Putamen (tissue), 1 donor: ENCODE results near the gene PALLD.
"Not testable (repeated sequence)": the region's sequence is repeated elsewhere in the genome, so short reads cannot be mapped to it uniquely, and the experiment has no call there.

Experiments
- DNase-seq: peaks from one replicate; pipeline ENCODE4 v3.0.0-alpha.2; 2016; ENCODE audit warnings: low spot score

The PALLD gene

DNA sequence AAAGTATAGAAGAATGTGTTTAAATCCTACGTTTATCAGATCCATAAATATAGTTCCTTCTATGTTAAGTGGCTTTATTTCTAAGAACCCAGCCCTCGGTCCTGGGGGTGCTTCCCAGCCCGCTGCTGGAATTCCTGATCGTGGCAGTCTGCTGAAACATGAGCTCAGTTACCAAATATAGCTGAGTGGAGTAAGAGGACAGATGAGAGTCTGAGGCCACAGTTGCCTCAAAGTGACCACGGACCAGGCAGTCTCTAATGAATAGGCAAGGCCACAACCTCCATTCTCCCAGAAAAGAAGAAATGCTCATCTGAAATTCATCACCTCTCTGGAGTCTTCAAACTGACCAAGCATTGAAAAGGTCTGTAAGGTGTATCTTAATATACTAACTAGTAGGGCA, at the start of gene PALLD:
TSS of gene PALLD (plus strand) at position 219 of the 400 bp plus-strand sequence.
- DNase-seq = no peak

DNA sequence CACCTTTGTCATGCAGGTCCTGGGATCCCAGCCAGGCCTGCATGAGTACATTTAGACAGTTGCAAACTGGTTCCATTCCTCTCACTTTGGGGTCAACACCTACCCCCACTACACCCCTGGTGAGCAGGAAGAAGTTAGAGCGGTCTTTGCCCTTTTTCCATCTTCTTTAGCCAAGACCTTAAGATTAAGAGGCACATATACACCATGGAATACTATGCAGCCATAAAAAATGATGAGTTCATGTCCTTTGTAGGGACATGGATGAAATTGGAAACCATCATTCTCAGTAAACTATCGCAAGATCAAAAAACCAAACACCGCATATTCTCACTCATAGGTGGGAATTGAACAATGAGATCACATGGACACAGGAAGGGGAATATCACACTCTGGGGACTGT, 47.8 kb upstream of the PALLD start:
- not testable (repeated sequence) for DNase-seq

DNA sequence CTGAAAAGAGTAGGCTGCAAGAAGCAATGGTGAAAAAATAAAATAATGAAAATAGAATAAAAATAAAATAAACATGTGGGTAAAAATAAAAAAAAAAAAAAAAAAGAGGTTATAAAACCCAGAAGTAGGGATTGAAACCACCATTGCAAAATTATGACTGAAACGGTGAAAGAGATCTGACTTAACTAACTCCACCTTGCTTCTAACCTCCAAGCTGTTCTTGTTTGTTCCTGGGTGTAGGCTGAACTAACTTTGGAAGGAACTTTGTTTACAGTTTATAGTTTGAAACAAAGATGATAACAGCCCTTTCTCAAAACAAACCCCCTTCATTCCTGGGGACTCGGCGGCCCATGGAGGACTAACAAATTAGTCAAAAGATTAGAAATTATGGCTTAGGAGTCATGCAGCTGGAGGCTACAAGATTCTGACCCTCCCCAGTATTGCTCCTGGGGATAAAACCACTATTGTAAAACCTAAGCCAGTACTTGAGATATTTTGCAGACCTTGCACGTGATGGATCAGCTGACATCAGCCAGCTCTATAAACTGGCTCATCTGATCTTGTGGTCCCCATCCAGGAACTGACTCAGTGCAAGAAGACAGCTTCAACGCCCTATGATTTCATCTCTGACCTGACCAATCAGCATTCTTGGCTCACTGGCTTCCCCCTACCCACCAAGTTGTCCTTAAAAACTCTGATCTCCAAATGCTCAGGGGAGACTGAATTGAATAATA, 47.0 kb upstream of the PALLD start:
- no peak for DNase-seq

DNA sequence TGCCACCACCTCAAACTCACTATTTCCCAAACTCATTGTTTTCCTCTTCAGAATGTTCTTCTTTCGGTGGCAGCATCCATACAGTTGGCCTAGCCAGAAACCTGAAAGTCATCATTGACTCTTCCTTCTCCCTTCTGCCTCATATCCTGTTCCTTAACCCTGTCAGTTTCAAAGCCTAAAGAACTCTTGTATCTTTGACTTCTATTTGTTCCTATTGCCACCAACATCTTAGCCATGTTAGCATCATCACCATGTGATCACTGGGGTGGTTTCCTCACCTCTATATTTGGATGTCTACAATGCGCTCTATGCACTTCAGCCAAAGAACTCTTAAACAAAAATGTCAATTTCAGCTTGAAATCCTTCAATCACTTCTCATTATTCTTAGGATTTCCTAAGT, 45.5 kb upstream of the PALLD start:
- DNase-seq = no peak

DNA sequence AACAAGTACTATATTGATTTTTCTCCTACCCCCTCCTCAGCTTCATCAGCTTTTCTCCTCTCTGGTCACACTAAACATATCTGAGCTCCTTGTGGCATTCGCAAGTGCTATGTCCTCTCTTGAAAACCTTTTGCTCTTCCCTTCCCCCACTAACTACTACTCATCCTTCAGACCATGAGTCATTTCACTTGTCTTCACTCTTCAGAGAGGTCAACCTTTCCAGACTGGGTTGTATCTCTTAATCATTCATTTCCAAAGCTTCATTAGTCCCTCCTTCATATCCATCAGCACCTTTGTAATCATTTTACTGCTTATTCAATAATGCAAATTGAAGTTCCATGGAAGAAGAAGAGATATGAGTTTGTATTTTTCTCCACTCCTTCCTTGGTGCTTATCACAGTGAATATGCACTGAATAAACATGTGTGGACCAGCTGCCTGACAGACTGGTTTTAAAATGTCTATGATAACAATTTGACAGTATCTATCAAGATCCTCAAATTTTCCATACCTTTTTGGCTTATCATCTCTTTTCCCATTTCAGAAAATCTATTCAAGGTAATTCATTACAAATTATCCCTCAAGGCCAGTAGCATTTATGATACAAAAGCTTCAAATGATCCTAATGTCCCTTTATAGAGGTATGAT, 45.0 kb upstream of the PALLD start:
- DNase-seq = no peak

DNA sequence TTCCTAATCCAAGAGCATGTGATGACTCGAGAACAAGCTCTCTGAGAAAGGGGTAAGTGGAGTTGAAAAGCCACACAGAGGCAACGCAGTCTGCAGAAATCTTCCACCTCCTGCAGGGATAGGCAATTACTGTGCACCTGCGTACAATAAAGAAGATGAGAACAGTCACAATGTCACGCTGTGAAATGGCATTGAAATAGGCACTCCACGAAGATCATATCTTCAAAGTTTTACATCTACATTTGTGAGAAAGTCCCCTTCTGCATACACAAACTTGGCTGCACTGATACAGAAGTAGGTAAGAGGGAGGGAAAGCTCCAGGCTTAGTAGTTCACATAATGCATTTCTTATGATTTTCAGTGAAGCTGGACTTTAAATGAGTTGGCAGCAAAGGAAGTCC, 43.7 kb upstream of the PALLD start:
- no peak for DNase-seq

DNA sequence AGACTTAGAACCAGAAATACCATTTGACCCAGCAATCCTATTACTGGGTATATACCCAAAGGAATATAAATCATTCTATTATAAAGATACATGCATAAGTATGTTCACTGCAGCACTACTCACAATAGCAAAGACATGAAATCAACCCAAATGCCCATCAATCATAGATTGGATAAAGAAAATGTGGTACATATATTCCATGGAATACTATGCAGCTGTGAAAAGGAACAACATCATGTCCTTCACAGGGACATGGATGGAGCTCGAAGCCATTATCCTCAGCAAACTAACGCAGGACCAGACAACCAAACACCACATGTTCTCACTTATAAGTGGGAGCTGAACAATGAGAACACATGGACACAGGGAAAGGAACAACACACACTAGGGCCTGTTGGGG, 38.6 kb upstream of the PALLD start:
- DNase-seq = not testable (repeated sequence)

DNA sequence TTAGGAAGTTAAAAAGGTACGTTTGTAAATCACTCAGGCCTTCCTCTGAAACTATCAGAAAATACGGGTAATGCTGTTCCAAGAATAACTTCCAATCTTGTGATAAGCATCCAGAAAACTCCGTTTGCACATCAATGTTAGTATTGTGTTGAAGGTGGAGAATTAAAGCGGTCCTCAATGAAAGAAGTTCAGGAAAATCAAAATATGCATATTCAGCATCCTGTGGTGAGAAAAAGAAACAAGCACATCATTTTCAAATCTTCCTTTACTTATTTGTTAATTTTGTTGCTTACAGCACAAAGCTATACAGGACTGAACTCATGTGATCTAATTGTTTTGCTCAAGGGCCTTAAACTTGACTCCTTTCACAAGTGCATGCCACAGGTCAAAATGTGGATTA, 35.0 kb upstream of the PALLD start:
- no peak for DNase-seq

DNA sequence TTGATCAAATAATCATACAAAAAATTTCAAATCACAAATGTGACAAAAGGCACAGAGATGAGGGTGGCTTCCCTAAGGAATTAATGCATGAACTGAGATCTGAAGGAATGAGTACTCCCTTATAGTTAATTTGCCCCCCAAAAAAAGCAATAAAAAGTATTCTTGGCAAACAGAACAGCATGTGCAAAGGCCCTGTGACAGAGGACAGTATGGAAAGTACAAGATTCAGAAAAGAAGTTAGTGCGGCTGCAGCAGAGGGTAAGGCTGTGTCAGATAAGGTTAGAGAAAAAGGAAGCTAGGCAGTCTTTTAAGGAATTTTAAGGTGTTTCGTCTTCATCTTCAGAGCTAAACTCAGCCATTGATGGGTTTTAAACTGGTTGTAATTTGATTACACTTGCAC, 23.9 kb upstream of the PALLD start:
- no peak for DNase-seq

DNA sequence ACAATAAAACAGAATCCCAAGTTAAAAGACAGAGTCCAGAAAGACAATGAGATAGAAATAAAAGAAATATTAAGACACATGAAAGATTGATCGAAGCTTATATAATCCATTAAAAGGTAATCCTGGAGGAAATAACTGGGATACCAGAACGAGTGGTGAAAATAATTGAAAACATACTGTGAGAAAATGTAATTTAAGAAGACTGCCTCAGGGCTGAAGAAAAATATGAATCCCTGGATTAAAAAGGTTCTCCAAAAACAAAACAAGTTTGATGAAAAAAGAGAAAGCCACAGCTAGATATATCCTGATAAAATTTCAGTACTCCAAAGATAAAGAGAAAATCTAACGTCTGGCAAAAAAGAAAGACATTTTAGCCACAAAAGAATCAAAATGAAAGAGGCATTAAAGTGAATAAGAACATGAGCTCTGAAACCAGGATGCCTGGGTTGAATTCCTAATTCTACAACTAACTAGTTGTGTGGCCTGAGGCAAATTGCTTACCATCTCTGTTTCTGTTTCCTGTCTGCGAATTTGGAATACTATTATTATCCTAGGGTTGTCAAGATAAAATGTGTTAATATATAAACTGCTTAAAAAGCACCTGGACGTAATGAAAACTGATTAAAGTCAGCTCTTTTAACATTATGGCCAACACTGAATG, 22.1 kb upstream of the PALLD start:
- no peak for DNase-seq

DNA sequence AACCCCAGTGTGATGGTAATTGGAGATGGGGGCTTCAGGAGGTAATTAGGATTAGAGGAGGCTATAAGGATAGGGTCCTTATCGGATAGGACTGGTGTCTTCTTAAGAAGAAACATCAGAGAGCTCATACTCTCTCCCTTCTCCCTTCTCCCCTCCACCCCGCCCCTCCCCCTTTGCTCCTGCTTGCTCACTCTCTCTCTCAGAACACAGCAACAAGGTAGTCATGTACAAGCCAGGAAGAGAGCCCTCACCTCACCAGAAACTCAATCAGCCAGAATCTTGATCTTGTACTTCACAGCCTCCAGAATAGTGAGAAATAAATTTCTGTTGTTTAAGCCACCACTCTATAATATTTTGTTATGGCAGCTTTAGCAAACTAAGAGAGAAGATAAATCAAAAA, 21.1 kb upstream of the PALLD start:
- no peak for DNase-seq

DNA sequence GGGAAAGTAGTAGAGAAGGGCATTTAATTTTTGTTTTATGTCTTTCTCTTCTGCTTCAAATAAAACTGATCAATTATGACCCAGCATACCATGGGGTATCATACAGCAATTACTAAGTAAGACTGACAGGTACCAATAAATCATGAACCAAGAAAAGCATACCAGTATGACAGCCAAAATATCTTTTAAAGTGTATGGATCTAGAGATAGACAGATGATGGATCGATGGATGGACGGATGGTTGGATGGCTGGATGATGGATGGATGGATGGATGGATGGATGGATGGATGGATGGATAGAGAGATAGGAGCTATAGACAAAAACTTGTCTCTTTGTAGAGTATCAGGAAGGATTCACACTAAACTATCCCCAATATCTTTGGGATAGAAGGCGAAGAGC, 18.0 kb upstream of the PALLD start:
- no peak for DNase-seq

DNA sequence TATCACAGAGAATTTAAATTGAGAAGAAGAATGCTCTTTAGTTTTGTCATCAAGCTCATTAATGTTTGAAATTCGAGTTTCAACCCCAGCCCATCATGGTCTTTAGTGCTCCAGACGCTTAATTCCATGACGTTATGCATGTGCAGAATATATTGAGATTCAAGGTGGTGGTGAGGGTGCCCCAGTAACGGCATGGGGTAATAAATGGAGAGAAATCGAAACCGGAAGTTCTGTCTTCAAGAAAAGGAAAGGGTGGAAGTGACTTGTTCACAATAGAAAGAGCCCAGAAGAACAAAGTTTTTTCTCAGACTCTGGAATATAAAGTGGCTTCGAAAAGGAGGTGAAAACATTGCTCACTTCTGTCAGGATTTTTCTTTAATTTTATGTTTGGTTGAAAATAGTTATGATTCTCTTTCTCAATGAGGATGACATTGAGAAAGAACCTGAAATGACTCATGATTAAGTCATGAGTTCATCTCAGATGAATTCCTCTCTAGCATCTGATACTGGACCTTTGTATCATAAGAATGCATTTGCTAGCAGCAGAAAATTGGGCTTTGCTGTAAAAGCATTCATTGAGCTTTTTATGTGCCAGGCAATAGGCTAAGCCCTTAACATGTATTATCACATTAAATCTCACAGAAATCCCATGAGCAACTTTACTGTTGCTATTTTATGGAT, 15.8 kb upstream of the PALLD start:
- peak; percentile 29 for DNase-seq

DNA sequence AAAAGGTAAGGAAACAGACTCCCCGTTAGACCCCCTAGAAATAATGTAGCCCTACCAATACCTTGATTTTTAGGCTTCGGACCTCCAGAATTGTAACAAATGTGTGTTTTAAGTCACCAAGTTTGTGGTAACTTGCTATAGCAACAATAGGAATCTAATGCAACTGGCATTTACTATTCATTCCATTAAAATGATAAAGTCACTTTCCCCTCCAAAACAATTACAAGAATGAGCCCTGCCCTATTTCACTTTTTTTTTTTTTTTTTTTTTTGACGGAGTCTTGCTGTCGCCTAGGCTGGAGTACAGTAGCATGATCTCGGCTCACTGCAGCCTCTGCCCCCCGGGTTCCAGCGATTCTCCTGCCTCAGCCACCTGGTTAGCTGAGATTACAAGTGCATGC, 13.0 kb upstream of the PALLD start:
- no peak for DNase-seq

DNA sequence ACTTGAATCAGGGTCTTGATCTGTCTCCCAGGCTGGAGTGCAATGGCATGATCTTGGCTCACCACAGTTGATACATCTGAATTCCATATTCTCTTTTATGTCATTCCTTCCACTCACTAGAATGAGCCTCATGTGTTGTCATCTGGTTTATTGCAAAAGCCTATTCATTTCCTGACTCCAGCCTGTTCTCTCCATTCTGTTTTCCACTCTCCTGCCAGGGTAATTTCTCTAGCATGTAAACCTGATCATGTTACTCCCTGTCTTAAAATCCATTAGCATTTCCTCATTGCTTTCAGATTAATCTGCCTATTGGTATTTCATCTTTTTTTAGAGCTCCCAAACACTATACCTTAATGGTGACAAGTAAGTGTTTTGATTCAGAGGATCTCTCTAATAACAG, 12.2 kb upstream of the PALLD start:
- DNase-seq = no peak

DNA sequence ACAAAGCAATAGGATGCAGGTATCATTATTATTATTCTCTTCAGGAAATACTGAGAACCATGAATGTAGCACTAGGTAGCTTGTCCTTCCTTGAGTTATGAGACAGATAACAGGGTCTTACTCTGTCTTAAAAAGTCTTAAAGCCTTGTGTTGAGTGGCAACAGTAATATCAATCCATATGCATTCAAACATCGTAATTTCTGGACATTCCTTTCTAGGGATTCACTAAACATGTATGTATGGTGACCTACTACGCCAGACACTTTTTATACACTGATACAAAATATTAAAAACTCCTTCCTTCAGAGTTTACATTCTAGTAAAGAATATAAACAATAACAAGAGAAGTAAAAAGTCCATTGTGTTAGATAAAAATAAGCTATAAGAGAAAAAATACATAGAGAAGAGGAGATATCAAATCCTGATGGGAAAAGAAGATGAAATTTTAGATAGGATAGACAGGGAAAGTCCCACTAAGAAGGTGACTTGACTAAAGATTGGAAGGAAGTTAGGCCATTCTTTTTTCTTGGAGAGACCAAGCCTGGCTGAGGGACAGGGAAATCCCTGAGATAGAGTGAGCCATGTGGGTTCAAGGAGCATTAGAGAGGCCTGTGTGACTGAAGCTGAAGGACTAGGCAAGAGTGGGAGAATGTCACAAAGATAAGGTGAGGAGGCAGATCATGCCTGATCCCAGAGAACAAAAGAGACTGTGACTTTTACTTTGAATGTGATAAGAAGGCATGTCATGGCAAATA, 11.5 kb upstream of the PALLD start:
- no peak for DNase-seq

DNA sequence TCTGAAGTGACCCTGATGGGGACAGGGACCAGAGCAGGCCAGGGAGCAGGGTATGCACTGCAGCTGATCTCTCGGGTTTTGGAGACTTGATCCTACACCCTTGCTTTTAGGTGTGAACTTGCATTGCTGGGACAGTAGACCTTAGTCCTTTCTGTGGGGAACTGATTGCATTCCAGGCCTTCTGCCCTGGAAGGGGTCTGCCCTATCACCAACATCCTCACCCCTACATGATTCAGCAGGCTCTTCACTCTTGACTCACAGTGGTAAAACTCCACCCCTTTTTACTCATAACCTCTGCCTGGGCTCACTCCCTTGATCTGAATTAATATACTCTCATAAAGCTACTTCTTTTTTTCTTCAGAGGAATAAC, 10.0 kb upstream of the PALLD start:
- DNase-seq = no peak

DNA sequence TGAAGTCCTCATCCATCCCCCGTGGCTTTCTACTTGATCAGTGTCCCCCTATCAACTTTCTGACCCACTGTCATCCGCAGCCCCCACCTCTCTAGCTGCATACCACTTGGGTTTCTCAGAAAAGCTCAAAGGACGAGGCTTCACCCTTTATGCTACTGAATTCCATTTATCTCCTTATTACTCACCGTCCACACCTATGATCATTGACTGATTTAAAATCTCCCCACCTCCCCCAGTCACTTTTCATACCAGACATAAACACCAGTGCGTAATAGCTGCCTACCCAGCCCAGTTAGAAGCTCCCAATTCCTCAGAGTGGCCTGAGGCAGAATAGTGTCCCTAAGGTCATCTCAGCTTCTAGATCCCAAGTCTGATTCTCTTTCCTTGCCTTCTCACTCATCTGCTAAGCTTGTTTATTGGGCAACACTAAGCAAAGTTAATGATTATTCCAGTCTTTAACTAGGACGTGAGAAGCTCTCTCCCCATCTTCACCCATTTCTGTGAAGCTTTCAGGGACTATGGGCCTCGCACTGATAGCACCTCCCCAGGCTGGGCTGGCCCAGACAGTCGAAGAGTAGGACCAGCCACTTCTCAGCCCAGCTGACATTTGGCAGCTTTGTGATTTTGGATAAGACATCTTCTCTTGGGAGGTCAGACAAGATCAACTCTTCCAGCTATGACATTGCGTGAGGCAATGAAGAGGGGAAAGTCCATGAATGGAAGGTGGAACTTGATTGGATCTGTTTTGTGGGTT, 9.4 kb upstream of the PALLD start:
- no peak for DNase-seq

DNA sequence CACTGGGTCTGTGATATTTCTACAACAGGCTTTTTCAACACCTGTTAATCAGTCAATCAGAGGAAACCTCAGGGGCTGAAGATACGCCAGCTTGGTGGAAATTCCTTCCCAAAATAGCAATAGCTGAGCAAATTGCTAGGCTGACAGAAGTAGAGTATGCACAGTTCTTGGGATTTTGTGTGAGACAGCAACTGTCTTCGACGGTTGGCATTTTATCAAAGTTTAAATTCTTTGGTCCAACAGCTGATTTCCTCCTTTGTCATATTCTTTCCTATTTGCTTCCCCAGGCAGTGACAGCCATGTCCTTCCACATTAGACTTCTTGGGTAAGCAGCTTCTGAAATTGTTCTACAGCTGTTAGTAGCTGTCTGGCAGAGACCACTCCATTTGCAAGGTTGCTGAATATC, 8.0 kb upstream of the PALLD start:
- no peak for DNase-seq

DNA sequence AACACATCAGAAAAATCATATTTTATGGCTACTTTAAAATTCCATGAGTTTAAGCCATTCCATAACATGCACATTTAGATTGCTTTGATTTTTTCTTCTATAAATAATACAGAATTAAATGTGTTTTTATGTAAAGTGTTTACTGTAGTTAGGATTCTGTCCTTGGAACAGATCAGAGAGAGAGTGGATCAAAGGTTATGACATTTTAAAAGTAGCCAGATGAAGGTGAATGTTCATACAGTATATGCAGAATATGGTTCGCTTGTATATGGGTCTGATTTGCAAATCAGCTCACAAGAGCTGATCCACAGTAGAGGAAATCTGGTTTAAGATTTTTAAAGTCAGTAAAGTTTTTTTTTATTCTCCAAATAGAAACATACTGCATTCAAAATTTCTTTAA, 7.2 kb upstream of the PALLD start:
- no peak for DNase-seq

DNA sequence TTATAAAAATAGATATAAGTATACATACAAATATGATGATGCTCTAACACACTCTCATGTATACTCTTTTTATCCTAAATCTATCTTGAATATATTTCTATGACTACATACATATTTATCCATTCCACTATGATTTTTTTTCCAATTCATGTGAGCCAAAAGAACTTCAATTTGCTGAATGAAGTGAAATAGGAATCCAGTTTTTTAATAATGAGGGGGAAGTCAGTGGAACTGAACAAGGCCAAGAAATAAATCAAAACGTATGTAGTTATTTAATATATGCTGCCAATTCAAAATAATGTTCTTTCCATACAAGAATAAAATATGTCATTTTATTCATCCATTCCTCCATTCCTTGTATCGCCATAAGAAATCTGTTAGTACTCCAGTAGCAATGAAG, 6.1 kb upstream of the PALLD start:
- DNase-seq = no peak

DNA sequence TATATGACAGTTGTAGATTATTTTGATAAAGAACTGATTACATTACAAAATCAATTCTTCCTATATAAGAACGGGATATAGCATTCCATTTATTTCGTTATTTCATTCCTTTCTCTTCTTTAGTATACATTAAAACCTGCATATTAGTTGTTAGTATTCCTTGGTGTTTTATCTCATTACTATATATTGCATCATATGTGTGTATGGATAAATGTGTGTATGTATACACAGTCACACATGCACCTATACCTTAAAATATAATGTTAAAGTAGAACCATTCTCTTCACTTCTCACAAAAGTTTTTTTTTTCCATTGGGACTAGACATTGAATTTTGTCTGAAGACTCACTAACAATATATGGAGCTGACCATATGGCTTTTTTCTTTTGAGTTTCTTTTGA, 5.3 kb upstream of the PALLD start:
- no peak for DNase-seq
